ENCODE data around the gene FAM168B. TPM values are rescaled to one million over a fixed set of nuclear protein-coding genes. Genes with fewer than 3 reads are reported as not detected.
"Not testable (repeated sequence)": the region's sequence is repeated elsewhere in the genome, so short reads cannot be mapped to it uniquely, and the experiment has no call there.

The FAM168B gene
- total and polyA plus RNA-seq, 9 donors = 54.4 to 117 (median 98.4) TPM

DNA sequence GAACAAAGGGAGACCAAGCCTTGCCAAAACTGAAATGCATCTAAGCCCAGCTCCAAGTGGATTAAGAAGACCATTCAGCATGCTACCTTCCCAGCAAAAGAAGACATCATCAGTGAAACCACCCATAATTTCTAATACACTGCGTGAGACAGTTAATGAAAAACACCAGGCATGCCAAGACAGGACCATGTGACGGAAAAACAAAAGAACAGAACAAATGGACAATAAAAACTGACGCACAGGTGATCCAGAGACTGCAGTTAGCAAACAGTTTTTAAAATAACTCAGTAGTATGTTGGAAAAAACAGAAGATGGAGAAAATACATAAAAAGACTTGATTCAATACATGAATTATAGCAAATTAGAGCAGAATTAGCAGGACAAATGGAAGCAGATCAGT, 15.3 kb downstream of the FAM168B start:
- WGBS, 3 donors = 89 to 93% (median 93%) methylated on average over 3 of the region's 3 CpGs
- peaks cover 5% of the 10 kb centered on the region for H3K4me1 ChIP-seq (ENCODE audit: insufficient read depth)
- no peaks in the 10 kb centered on the region for H3K36me3 ChIP-seq
- intact Hi-C loops (cut with DNase I) = no loop called here
- no peak for TF ChIP-seq EP300 (IDR thresholded peaks at IDR 0.05)
- no peak for TF ChIP-seq POLR2A (IDR thresholded peaks at IDR 0.05)
- TF ChIP-seq, protein P1, sequence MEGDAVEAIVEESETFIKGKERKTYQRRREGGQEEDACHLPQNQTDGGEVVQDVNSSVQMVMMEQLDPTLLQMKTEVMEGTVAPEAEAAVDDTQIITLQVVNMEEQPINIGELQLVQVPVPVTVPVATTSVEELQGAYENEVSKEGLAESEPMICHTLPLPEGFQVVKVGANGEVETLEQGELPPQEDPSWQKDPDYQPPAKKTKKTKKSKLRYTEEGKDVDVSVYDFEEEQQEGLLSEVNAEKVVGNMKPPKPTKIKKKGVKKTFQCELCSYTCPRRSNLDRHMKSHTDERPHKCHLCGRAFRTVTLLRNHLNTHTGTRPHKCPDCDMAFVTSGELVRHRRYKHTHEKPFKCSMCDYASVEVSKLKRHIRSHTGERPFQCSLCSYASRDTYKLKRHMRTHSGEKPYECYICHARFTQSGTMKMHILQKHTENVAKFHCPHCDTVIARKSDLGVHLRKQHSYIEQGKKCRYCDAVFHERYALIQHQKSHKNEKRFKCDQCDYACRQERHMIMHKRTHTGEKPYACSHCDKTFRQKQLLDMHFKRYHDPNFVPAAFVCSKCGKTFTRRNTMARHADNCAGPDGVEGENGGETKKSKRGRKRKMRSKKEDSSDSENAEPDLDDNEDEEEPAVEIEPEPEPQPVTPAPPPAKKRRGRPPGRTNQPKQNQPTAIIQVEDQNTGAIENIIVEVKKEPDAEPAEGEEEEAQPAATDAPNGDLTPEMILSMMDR (IDR thresholded peaks at IDR 0.05) = no peak
- no peak for DNase-seq
- no peak overlapping the region for H3K4me3 ChIP-seq
- no peak overlapping the region for H3K27ac ChIP-seq
- H3K9me3 ChIP-seq = no peaks in the 10 kb centered on the region
- no peaks in the 10 kb centered on the region for H3K27me3 ChIP-seq

DNA sequence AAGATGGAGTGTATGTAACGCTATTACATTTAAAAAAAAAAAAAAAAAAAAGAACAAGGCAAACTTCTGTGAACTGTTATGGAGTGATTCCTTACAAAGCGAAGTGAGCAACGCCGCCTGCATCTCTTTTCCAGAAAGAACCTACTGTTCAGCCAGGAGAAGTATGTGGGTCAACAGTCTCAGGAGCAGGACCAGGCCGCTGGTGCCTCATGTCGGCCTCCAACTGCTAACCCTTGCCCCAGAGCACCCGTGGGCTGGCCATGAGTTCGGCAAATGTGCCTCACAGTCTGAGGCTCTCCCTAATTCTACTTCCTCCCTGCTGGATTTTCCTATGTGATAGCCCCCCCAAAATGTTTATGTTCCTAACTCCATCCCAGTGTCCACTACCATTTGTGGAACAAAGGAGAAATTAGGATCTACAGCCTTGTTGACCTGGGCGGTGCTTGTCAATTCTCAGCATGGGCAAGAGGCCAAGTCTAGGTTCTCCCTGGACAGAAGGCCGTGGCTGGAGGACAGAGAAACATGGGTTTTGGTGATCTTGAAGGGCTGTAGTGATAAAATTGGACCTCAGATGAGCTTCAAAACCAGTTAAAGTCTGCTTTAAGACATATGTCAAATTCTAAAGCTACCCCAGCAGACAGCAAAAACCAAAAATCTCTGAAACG, 15.9 kb downstream of the FAM168B start:
- Histone ChIP-seq H3K27me3 (no peaks in the 10 kb centered on the region), H3K36me3 (no peaks in the 10 kb centered on the region), H3K9me3 (no peaks in the 10 kb centered on the region), H3K27ac (no peak overlapping the region), H3K4me1 (ENCODE audit: insufficient read depth) (peaks cover 5% of the 10 kb centered on the region), H3K4me3 (no peak overlapping the region)
- DNase-seq = no peak
- intact Hi-C loops (cut with DNase I) = no loop called here
- TF ChIP-seq, protein P1 (IDR thresholded peaks at IDR 0.05) = no peak
- TF ChIP-seq EP300 (IDR thresholded peaks at IDR 0.05) (no peak), POLR2A (IDR thresholded peaks at IDR 0.05) (no peak)
- WGBS, 3 donors = 83 to 84% (median 83%) methylated on average over 11 of the region's 11 CpGs

DNA sequence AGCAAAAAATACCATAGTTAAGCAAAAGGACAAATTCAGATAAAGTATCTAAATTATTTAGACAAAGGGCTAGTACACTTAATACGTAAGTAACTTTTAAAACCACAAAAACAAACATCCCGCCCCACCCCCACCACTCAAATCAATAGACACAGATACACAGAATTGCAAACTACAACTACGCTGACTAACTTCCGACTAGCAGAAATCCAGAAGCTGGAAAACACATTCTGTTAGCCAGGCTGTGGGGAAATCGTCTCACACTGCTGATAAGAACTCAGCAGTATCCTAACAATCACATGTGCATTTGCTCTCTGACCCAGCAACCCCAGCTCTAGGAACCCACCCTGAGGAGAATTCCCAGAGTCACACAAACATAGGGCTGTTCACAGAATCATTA, 16.6 kb downstream of the FAM168B start:
- WGBS, 3 donors = 69 to 80% (median 72%) methylated on average over 5 of the region's 5 CpGs
- peaks cover 1% of the 10 kb centered on the region for H3K4me1 ChIP-seq (ENCODE audit: insufficient read depth)

DNA sequence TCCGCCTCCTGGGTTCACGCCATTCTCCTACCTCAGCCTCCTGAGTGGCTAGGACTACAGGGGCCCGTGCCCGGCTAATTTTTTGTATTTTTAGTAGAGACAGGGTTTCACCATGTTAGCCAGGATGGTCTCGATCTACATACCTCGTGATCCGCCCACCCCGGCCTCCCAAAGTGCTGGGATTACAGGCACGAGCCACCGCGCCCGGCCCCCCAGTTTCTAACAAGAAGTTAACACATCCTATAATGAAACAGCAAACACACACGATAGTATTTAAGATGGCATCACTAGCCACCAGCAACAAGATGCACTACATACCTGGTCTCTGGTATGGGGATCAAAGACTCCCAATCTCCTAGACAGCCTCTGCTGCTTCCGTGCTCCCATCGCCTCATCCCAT, 17.7 kb downstream of the FAM168B start:
- intact Hi-C loops (cut with DNase I); H3K4me3 ChIP-seq; H3K27me3 ChIP-seq; H3K9me3 ChIP-seq; H3K27ac ChIP-seq; H3K4me1 ChIP-seq (ENCODE audit: insufficient read depth); H3K36me3 ChIP-seq; DNase-seq: not testable (repeated sequence)
- WGBS, 3 donors = 94 to 96% (median 96%) methylated on average over 15 of the region's 15 CpGs

More for the DNA sequence above, 16.6 kb downstream of the FAM168B start:
- Histone ChIP-seq H3K4me3 (no peak overlapping the region), H3K36me3 (no peaks in the 10 kb centered on the region), H3K27me3 (no peaks in the 10 kb centered on the region), H3K9me3 (no peaks in the 10 kb centered on the region), H3K27ac (no peak overlapping the region)
- no peak for TF ChIP-seq EP300 (IDR thresholded peaks at IDR 0.05)
- TF ChIP-seq POLR2A (IDR thresholded peaks at IDR 0.05) = no peak
- TF ChIP-seq, protein P1 (IDR thresholded peaks at IDR 0.05) = no peak
- intact Hi-C loops (cut with DNase I) = no loop called here
- no peak for DNase-seq

DNA sequence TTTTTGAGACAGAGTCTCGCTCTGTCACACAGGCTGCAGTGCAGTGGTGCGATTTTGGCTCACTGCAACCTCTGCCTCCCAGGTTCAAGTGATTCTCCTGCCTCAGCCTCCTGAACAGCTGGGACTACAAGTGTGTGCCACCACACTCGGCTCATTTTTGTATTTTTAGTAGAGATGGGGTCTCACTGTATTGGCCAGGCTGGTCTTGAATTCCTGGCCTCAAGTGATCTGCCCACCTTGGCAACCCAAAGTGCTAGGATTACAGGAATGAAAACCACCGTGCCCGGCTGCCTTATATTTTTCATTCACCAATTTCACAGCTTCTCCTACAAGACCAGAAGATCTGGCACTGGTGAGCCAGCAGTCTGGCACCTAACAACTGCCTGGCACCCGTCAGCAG, 25.1 kb downstream of the FAM168B start:
- H3K4me3 ChIP-seq; H3K36me3 ChIP-seq; intact Hi-C loops (cut with DNase I); H3K27me3 ChIP-seq; H3K9me3 ChIP-seq; H3K4me1 ChIP-seq (ENCODE audit: insufficient read depth); DNase-seq; H3K27ac ChIP-seq: not testable (repeated sequence)
- WGBS, 3 donors = 92 to 95% (median 92%) methylated on average over 6 of the region's 6 CpGs
